ENCODE data around the gene GJA4.

- TF ChIP-seq CTCF (IDR thresholded peaks at IDR 0.05) (no peak), ZFX (IDR thresholded peaks at IDR 0.05; ENCODE audit: borderline replicate concordance) (no peak)
These were observed 31.0 kb upstream of the GJA4 start for GRCh38 chr1:34761776-34762307.

Data from 22Rv1 (cell line).